Adrenal gland (tissue), 5 donors: Measurements from ENCODE around the gene ABCC4.
"Not testable (repeated sequence)": the region's sequence is repeated elsewhere in the genome, so short reads cannot be mapped to it uniquely, and the experiment has no call there.

ENCODE experiments used
- CTCF ChIP-seq, 6 experiments: fragments of 450-650 bp in 4 of 6; fragments of 200-600 bp in 2 of 6; sonication (generic) in 1 of 6; IDR thresholded peaks; 1 replicate in 5 of 6; 2 replicates in 1 of 6; pipeline versions ENCODE4 v1.5.1 to v1.8.0; 2016 to 2021; ENCODE audit warnings: antibody characterized with exemption in 6 of 6, mild to moderate bottlenecking in 2 of 6, moderate library complexity in 1 of 6
- POLR2A ChIP-seq, 2 donors: fragments of 450-650 bp; IDR thresholded peaks; one replicate each; pipeline ENCODE4 v1.6.1; 2017; ENCODE audit warnings: antibody characterized with exemption in 2 of 2, mild to moderate bottlenecking in 2 of 2, moderate library complexity in 1 of 2
- donor health status: DM: no; HTN: no; CAD: no.

- not testable (repeated sequence) for TF ChIP-seq CTCF, POLR2A (IDR thresholded peaks at IDR 0.05)
Measured at GRCh38 chr13:95167003-95167402, 134.2 kb downstream of the ABCC4 start.
